Activated CD8-positive, alpha-beta memory T cell treated with anti-CD3 and anti-CD28 coated beads, Interleukin-2, amount 10 ng/mL, durations not matched to agents 7 days and 5 days (primary cell): ENCODE measurements around the gene RPTN. TPM values are rescaled to one million over a fixed set of nuclear protein-coding genes. Genes with fewer than 3 reads are reported as not detected.
"Not testable (repeated sequence)": the region's sequence is repeated elsewhere in the genome, so short reads cannot be mapped to it uniquely, and the experiment has no call there.

Experiments
- ATAC-seq: fragments of 150-1000 bp; cut with Tn5 transposase; one replicate; pipeline ENCODE4 v1.10.0; 2021; ENCODE audit warnings: moderate library complexity
- CTCF ChIA-PET: fragments of 350-600 bp; sonication (Branson Sonifier 250); formaldehyde crosslinking; loops from one replicate; lab custom pipeline; 2021; ENCODE audit warnings: antibody characterized with exemption; lab: Charles Lee
- DNase-seq: peaks from one replicate; pipeline ENCODE4 v3.0.0-alpha.2; 2020
- H3K27ac Mint-ChIP-seq: one replicate; pipeline ENCODE4 v1.8.0; 2021; ENCODE audit warnings: mild to moderate bottlenecking, mixed read lengths
- H3K27me3 Mint-ChIP-seq: one replicate; pipeline ENCODE4 v1.8.0; 2021; ENCODE audit warnings: mixed read lengths
- H3K36me3 Mint-ChIP-seq: one replicate; pipeline ENCODE4 v1.8.0; 2021; ENCODE audit warnings: mild to moderate bottlenecking, mixed read lengths
- H3K4me1 Mint-ChIP-seq: one replicate; pipeline ENCODE4 v1.8.0; 2021; ENCODE audit warnings: mixed read lengths
- H3K4me3 Mint-ChIP-seq: one replicate; pipeline ENCODE4 v1.8.0; 2021; ENCODE audit warnings: mild to moderate bottlenecking, moderate library complexity, mixed read lengths
- H3K9me3 Mint-ChIP-seq: one replicate; pipeline ENCODE4 v1.8.0; 2022; ENCODE audit warnings: low read depth, mixed read lengths
- total RNA-seq, 2 experiments: library from RNA; stranded (reverse); gene quantifications; one replicate each; pipeline ENCODE4 v1.2.3, GENCODE V29; 2021

The RPTN gene
- total RNA-seq, 2 experiments from 2014 or later: not detected

DNA sequence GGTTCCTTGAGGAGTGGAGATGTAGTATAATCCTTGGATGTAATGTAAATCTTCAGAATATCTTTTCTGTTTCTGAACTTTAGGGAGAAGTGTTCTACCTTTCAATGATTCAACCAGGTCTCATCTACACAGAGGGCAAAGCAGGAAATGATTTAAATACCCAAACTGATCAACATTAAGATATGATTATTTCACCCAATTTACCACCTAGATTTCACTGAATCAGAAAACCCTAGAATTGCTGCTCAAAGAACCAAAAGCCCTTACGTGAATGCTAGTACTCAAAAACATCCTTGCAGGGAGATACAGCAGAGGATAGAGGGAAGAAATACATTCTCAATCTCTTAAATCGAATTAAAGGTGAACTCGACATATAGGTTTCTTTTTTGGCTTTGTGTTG lies 5.0 kb downstream of the RPTN start:
- peaks cover 3% of the 10 kb centered on the region for H3K4me1 Mint-ChIP-seq
- no peak for ATAC-seq
- CTCF ChIA-PET: no interaction called here

DNA sequence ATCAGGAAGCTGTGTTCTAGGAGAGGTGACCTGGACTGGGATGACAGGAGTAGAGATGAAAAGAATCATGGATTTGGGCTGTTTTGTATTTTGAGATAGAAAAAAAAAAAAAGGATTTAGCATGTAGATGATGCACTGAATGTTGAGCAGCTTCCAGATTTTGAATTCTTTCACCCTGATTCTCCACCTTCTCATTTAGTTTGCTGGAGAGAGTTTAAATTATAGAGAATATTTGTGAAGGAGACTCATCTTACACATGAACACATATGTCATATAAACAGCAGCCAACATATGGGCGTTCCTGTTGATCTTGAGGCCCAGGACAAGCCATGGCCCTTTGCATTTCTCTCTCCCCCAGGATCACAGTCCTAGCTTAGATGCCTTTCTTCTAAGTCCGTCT lies 7.4 kb downstream of the RPTN start:
- Mint-ChIP-seq H3K36me3 (no peaks in the 10 kb centered on the region), H3K4me1 (peaks cover 3% of the 10 kb centered on the region), H3K27me3 (peaks cover 29% of the 10 kb centered on the region), H3K27ac (no peak overlapping the region), H3K9me3 (peaks cover 8% of the 10 kb centered on the region), H3K4me3 (no peak overlapping the region)
- DNase-seq: no peak
- ATAC-seq: no peak
- CTCF ChIA-PET: no interaction called here

More for the DNA sequence above, 5.0 kb downstream of the RPTN start:
- peaks cover 27% of the 10 kb centered on the region for H3K27me3 Mint-ChIP-seq
- no peak overlapping the region for H3K4me3 Mint-ChIP-seq
- H3K9me3 Mint-ChIP-seq: peaks cover 1% of the 10 kb centered on the region
- DNase-seq: no peak
- no peak overlapping the region for H3K27ac Mint-ChIP-seq
- H3K36me3 Mint-ChIP-seq: no peaks in the 10 kb centered on the region

DNA sequence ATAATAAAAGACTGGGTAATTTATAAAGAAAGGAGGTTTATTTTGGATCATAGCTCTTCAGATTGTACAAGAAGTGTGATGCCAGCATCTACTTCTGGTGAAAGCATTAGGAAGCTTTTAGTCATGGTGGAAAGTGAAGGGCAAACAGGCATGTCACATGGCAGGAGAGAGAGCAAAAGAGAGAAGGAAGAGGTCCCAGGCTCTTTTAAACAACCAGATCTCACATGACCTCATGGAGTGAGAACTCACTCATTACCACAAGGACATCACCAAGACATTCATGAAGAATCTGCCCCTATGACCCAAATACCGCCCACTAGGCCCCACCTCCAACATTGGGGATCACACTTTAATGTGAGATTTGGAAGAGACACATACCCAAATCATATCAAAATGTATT lies 10.0 kb downstream of the RPTN start:
- Mint-ChIP-seq H3K27me3 (peaks cover 37% of the 10 kb centered on the region), H3K9me3 (peaks cover 11% of the 10 kb centered on the region), H3K4me1 (peaks cover 2% of the 10 kb centered on the region), H3K27ac (no peak overlapping the region), H3K36me3 (no peaks in the 10 kb centered on the region), H3K4me3 (no peak overlapping the region)
- CTCF ChIA-PET: interaction anchor here (1.0 to 1.5 kb wide), 3 partner anchors 12 to 311 kb away, joined by 3 to 5 read pairs (median 3); no protein-coding TSS in a partner anchor
- DNase-seq (no peak), ATAC-seq (no peak)

DNA sequence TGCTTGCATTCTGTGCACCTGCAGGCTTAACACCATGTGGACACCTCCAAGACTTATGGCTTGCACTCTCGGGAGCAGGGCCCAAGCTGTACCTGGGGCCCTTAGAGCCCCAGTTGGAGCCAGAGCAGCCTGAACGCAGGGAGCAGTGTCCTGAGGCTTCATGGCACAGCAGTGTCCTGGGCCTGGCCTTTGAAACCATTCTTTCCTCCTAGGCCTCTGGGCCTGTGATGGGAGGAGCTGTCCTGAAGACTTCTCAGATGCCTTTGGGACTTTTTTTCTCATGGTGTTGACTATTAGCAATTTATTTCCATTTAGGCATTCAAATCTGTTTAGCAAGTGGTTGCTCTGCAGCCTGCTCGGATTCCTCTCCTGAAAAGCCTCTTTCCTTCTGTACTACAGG lies 11.0 kb downstream of the RPTN start:
- DNase-seq: no peak

DNA sequence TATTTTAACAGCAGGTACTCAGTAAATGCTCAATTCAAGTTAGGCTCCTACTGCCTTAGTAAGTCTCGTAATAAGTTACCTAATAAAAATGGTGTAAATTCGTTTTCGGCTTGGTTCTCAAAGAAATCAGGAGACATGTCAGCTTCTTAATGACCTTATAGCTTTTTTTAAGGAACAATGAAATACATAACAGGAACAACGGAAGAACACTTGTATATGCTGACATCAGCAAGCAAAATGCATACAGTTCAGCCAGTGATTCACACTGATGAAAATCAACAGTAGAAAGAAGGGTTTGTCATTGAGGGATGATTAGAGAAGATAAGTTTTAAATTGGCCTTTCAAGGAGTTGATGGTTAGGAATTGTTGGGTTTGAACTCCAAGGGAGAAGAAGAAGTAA lies 13.3 kb downstream of the RPTN start:
- ATAC-seq (no peak), DNase-seq (no peak)
- no peak overlapping the region for H3K4me3 Mint-ChIP-seq
- peaks cover 11% of the 10 kb centered on the region for H3K9me3 Mint-ChIP-seq
- H3K27me3 Mint-ChIP-seq: peaks cover 30% of the 10 kb centered on the region
- CTCF ChIA-PET: no interaction called here
- no peaks in the 10 kb centered on the region for H3K36me3 Mint-ChIP-seq
- H3K4me1 Mint-ChIP-seq: peaks cover 4% of the 10 kb centered on the region
- H3K27ac Mint-ChIP-seq: no peak overlapping the region

More for the DNA sequence above, 11.0 kb downstream of the RPTN start:
- Mint-ChIP-seq H3K4me3 (no peak overlapping the region), H3K36me3 (no peaks in the 10 kb centered on the region), H3K27ac (no peak overlapping the region), H3K27me3 (peaks cover 38% of the 10 kb centered on the region), H3K9me3 (peaks cover 11% of the 10 kb centered on the region), H3K4me1 (peaks cover 4% of the 10 kb centered on the region)
- no peak for ATAC-seq
- CTCF ChIA-PET: interaction anchor here (0.8 to 1.3 kb wide), 2 partner anchors 37 to 312 kb away, joined by 3 read pairs; no protein-coding TSS in a partner anchor

DNA sequence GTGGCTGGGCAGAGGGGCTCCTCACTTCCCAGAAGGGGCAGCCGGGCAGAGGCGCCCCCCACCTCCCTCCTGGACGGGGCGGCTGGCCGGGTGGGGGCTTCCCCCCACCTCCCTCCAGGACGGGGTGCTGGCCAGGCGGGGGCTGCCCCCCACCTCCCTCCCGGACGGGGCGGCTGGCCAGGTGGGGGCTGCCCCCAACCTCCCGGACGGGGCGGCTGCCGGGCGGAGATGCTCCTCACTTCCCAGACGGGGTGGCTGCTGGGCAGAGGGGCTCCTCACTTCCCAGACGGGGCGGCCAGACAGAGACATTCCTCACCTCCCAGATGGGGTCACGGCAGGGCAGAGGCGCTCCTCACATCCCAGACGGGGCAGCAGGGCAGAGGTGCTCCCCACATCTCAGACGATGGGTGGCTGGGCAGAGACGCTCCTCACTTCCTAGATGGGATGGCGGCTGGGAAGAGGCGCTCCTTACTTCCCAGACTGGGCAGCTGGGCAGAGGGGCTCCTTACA lies 14.3 kb downstream of the RPTN start:
- Mint-ChIP-seq H3K9me3 (peaks cover 11% of the 10 kb centered on the region), H3K27me3 (peaks cover 36% of the 10 kb centered on the region)
- CTCF ChIA-PET, H3K4me1 Mint-ChIP-seq, H3K27ac Mint-ChIP-seq, H3K36me3 Mint-ChIP-seq, H3K4me3 Mint-ChIP-seq, ATAC-seq, DNase-seq: not testable (repeated sequence)

DNA sequence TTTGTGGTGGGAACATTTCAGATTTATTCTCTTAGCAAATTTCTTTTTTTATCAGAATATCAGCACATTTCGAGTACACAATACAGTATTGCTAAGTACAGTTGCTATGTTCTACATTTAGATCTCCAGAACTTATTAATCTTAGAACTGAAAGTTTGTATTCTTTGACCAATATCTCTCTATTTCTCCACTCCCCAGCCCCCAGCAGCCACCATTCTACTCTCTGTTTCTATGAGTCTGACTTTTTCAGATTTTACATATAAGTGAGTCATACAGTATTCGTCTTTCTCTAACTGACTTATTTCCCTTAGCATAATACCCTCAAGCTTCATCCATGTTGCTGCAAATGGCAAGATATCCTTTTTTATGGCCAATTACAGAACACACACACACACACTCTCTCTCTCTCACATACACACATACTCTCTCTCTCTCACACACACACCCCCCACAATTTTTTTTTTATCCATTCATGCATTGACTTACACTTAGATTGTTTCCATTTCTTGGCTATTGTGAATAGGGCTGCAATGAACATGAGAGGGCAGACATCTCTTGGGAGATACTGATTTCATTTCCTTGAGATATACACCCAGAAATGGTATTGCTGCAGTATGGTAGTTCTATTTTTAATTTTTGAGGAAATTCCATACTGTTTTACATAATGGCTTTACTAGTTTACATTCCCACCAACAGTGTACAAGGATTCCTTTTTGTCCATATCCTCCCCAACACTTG lies 15.7 kb downstream of the RPTN start:
- no peak overlapping the region for H3K27ac Mint-ChIP-seq
- peaks cover 4% of the 10 kb centered on the region for H3K4me1 Mint-ChIP-seq
- H3K4me3 Mint-ChIP-seq: no peak overlapping the region
- H3K36me3 Mint-ChIP-seq: no peaks in the 10 kb centered on the region
- peaks cover 7% of the 10 kb centered on the region for H3K9me3 Mint-ChIP-seq
- CTCF ChIA-PET: no interaction called here
- peaks cover 39% of the 10 kb centered on the region for H3K27me3 Mint-ChIP-seq
- ATAC-seq: no peak
- no peak for DNase-seq

DNA sequence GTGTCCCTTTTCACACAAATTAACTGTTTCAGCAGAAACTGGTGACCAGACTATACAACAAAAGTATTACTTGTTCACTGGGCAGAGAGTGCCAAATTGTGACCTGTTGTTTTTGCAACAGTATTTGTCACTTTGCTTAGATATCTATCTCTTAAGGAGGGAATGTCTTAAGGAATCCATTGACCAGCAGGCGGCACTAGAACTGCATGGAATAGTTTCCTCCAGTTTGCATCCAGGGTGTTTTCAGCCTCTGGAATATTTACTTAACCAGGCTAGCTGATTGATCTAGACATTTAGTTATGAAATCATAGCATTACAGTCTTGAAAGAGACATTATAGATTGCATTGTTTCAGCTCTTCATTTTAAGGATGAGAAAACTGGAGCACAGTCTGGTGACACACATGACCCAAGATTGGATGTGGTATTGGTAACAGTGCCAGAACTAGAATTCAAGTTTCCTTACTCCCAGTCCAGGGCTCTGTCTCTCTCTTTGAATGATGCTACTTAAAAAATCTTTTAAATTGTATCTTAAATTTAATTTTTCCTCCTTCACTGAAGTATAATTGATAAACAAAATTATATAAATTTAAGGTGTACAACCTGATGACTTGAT lies 16.9 kb downstream of the RPTN start:
- DNase-seq: peak; percentile 42
- no peak for ATAC-seq
- Mint-ChIP-seq H3K4me1 (peaks cover 4% of the 10 kb centered on the region), H3K4me3 (no peak overlapping the region), H3K27ac (no peak overlapping the region), H3K36me3 (no peaks in the 10 kb centered on the region), H3K27me3 (peaks cover 50% of the 10 kb centered on the region), H3K9me3 (peaks cover 5% of the 10 kb centered on the region)
- CTCF ChIA-PET: interaction anchor here (0.6 to 1.0 kb wide), 3 partner anchors 40 to 316 kb away, joined by 3 read pairs; no protein-coding TSS in a partner anchor

DNA sequence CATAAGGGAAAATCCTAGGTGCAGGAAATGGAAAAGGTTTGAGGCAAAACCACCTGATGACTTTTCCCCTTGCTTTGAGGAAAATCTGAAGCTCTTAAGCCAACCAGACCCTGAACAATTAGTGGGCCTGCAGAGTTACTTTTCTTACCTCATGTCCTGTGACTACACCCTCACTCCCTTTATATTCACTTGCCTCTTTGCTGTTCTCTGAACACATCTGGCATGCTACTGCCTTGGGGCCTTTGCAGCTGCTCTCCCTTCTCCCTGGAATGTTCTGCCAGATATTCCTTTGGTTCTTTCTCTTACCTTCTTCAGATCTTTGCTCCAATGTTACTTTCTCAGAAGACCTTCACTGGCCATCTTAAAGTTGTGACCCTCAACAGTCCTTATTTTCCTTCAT lies 21.8 kb downstream of the RPTN start:
- H3K36me3 Mint-ChIP-seq: no peaks in the 10 kb centered on the region
- H3K4me1 Mint-ChIP-seq: no peaks in the 10 kb centered on the region
- CTCF ChIA-PET: interaction anchor here (1.7 kb wide), 1 partner anchor 12 kb away, joined by 3 read pairs; no protein-coding TSS in a partner anchor
- no peak for DNase-seq
- ATAC-seq: no peak
- H3K27me3 Mint-ChIP-seq: peaks cover 73% of the 10 kb centered on the region
- H3K4me3 Mint-ChIP-seq: no peak overlapping the region
- no peaks in the 10 kb centered on the region for H3K9me3 Mint-ChIP-seq
- H3K27ac Mint-ChIP-seq: no peak overlapping the region

DNA sequence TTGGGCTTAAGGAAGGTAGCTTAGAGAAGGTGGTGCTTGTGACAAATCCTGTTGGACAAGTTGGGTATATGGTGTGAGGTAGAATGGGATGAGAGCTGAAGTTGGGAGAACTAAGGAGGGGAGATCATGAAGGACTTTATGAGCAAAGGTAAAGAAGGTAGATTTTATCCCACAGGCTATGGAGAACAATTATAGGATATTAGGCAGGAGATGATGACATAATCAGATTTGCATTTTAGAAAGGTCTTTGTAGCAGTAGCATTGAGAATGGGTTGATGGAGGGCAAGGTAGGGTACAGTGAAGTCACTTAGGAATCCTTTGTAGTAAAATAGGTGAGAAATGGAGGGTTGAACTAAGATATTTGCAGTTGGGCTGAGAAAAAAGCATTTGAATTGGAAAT lies 28.8 kb downstream of the RPTN start:
- H3K4me1 Mint-ChIP-seq: no peaks in the 10 kb centered on the region
- no peak overlapping the region for H3K27ac Mint-ChIP-seq
- peaks cover 70% of the 10 kb centered on the region for H3K27me3 Mint-ChIP-seq
- no peaks in the 10 kb centered on the region for H3K9me3 Mint-ChIP-seq
- DNase-seq: no peak
- H3K36me3 Mint-ChIP-seq: no peaks in the 10 kb centered on the region
- no peak overlapping the region for H3K4me3 Mint-ChIP-seq
- no peak for ATAC-seq
- CTCF ChIA-PET: no interaction called here

DNA sequence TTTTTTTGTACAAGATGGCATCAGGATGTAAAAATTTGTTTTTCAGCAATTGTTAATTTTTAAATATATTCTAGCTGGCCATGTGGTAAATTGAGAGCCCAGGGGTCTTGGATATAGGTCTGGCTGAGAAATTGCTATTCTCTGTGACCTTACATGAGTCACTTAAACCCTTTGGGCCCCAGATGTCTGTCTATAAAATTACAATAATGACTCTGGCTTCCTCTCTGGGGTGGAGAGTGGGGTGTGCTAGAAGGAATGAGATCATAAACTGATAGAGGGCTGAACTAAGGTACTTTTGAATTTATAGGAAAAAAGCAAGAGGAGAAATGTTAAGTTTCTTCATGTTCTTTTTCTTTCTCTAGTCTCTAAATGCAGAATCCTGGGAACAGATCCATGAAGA lies 31.4 kb downstream of the RPTN start:
- no peak for DNase-seq
- ATAC-seq: no peak
- Mint-ChIP-seq H3K27ac (no peak overlapping the region), H3K36me3 (no peaks in the 10 kb centered on the region), H3K4me1 (no peaks in the 10 kb centered on the region), H3K4me3 (no peak overlapping the region), H3K9me3 (no peaks in the 10 kb centered on the region), H3K27me3 (peaks cover 56% of the 10 kb centered on the region)
- CTCF ChIA-PET: no interaction called here

DNA sequence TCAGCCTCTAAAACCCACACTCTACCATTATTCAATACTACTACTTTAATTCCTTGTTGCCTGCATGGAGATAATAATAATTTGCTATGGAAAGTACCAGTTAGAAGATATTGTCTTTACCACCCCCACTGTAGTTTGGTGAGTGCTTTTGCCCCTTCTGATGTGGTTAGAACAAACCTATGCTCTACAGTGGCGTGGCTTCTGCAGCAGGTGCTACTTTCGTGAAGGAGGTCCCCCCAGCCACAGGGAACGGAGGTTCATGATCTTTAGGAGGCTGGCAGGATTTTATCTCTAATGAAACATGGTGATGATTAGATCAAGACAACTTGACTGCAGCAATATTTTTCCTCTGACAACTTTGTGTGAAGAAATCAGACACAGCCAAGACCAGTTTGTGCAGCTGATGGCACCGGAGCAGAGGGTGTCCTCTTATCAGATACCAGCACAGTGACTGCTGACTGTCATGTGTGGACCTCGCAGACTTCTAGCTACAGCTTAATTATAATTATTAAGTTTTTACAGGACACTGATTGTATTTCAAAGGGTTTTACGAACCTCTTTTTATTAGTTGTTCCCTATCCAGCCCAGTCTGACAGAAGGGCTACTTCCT lies 33.1 kb downstream of the RPTN start:
- ATAC-seq (no peak), DNase-seq (no peak)
- Mint-ChIP-seq H3K4me1 (no peaks in the 10 kb centered on the region), H3K27ac (no peak overlapping the region), H3K4me3 (no peak overlapping the region), H3K36me3 (no peaks in the 10 kb centered on the region), H3K9me3 (no peaks in the 10 kb centered on the region), H3K27me3 (peaks cover 61% of the 10 kb centered on the region)
- CTCF ChIA-PET: no interaction called here

DNA sequence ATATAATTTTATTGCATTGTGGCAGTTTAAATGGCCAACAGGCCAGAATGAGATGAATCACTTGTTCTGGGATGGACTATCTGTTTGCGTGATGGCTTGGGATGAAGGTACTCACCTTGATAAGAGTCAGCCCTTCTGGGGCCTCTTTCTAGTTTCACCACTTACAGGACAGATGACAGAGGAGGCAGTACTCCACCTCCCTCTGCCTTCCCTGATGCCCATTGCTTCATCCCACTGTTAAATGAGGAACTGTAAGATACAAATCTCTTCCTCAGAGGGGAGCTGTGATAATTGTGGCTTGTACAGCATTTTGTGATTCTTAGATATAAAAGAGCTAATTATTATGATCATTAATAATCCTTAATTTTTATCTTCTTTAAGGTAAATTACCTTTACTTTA lies 40.1 kb downstream of the RPTN start:
- Mint-ChIP-seq H3K4me1 (no peaks in the 10 kb centered on the region), H3K9me3 (no peaks in the 10 kb centered on the region), H3K36me3 (no peaks in the 10 kb centered on the region), H3K4me3 (no peak overlapping the region), H3K27ac (no peak overlapping the region), H3K27me3 (peaks cover 48% of the 10 kb centered on the region)
- DNase-seq (no peak), ATAC-seq (no peak)
- CTCF ChIA-PET: interaction anchor here (1.2 to 1.4 kb wide), 2 partner anchors 9 to 70 kb away, joined by 3 read pairs; no protein-coding TSS in a partner anchor
